ENCODE results near the gene IL22RA2.

The IL22RA2 gene

DNA sequence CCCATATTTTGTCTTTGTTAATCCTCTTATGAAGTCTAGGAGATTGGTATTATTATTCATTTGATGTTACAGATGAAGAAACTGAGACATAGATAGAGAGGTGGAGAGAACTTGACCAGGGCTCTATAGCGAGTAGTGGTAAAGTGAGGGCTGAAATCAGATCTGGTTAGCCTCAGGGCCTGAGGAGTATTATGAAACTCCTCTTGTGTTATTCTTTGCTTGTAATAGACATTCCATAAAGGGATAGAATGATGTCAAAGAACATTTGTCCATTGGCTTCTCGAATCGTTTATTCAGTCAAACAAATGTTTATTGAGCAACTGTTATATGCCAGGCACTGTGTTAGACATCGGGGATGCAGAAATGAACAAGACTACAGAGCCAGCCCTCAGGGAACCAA, at the start of gene IL22RA2:
Gene IL22RA2 (minus strand): TSS at position 144 of the 400 bp plus-strand sequence. CDS start 11,895 bp downstream, outside the sequence.
- peaks cover 14 to 48% (median 31%) of the 10 kb centered on the region in 11 experiments; a peak in 21 of 22 replicates for H3K9me3 ChIP-seq (replicated peaks in 1 of 11)
- H3K27ac ChIP-seq, result no peak within 1 kb of the TSS
- no peaks in the 10 kb centered on the region for H4K20me1 ChIP-seq
- no peak for TF ChIP-seq Cebpa-rat (IDR thresholded peaks at IDR 0.05)
- peak within 1 kb of the TSS in 2 of 11 experiments; percentile 52 to 61; a peak in 2 of 22 replicates for H3K4me2 ChIP-seq
- H3K9ac ChIP-seq, result no peak within 1 kb of the TSS
- H3K27me3 ChIP-seq, result no peaks in the 10 kb centered on the region
- H3K4me1 ChIP-seq, result peaks cover 9 to 32% (median 19%) of the 10 kb centered on the region in 10 experiments
- H3K4me3 ChIP-seq, result no peak within 1 kb of the TSS
- 0 out of 22 replicates have a peak, but pooled peaks cover 0 to 4% (median 0%) of the 10 kb centered on the region in 11 experiments for H3K36me3 ChIP-seq

GRCh38 chr6:137222381-137222780, 48.9 kb upstream of the IL22RA2 start:
- TF ChIP-seq Cebpa-rat (IDR thresholded peaks at IDR 0.05), result no peak
- Histone ChIP-seq H3K9ac (peak overlapping the region; percentile 27 to 84 (median 64); a peak in 19 of 22 replicates), H3K27me3 (no peaks in the 10 kb centered on the region), H3K4me2 (peak overlapping the region; percentile 53 to 99 (median 85)), H3K27ac (peak overlapping the region; percentile 50 to 99 (median 92)), H3K4me1 (peaks cover 61 to 83% (median 75%) of the 10 kb centered on the region in 10 experiments), H3K9me3 (replicated peaks in 1 of 11) (no peaks in the 10 kb centered on the region), H3K36me3 (peaks cover 0 to 5% (median 0%) of the 10 kb centered on the region in 11 experiments; a peak in 5 of 22 replicates), H3K4me3 (peak overlapping the region in 2 of 10 experiments; percentile 13 to 18; a peak in 2 of 20 replicates), H4K20me1 (peaks cover 4 to 11% (median 10%) of the 10 kb centered on the region in 11 experiments; a peak in 17 of 22 replicates)

DNA sequence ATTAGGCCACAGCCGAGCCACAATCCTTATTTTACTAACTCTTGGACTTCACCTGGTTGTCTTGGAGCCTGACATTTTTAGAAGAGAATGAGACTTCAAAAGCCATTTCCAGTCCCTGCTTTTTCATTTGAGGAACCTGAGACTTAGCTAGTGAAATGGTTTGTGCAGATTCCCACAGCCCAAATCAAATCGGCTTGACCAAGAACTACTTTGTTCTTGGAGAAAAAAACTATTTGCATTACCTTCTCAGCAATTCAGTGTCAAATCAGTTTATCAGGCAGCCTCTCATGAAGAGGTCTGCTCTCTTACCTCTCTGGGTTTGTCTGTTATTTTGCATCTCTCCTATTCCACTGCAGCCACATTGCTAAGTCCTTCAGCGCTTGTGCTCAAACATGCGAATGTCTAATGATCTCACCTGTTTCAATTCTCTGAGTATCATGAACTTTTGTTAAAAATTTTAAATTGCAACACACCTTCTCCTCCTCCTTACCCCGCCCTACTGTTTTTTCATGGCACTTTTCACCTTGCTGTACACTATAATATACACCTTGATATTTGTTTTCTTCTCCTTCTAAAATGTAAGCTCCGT, 46.3 kb upstream of the IL22RA2 start:
- peaks cover 18 to 35% (median 29%) of the 10 kb centered on the region in 11 experiments; a peak in 18 of 22 replicates for H4K20me1 ChIP-seq
- H3K27ac ChIP-seq, result peak overlapping the region; percentile 83 to 99 (median 93); a peak in 21 of 22 replicates
- peaks cover 7 to 29% (median 13%) of the 10 kb centered on the region in 11 experiments; a peak in 16 of 22 replicates for H3K36me3 ChIP-seq
- peaks cover 63 to 83% (median 73%) of the 10 kb centered on the region in 10 experiments for H3K4me1 ChIP-seq
- H3K27me3 ChIP-seq, result no peaks in the 10 kb centered on the region
- peak overlapping the region; percentile 67 to 95 (median 90) for H3K4me3 ChIP-seq
- H3K9ac ChIP-seq, result peak overlapping the region; percentile 87 to 99 (median 93)
- peak overlapping the region; percentile 70 to 99 (median 88) for H3K4me2 ChIP-seq
- peaks cover 0 to 11% (median under 1%) of the 10 kb centered on the region in 11 experiments; a peak in 5 of 22 replicates for H3K9me3 ChIP-seq (replicated peaks in 1 of 11)
- no peak for TF ChIP-seq Cebpa-rat (IDR thresholded peaks at IDR 0.05)

- Histone ChIP-seq H3K27me3 (no peaks in the 10 kb centered on the region), H3K4me2 (peak within 1 kb of the TSS; percentile 70 to 99 (median 88)), H3K9ac (peak within 1 kb of the TSS; percentile 87 to 99 (median 93)), H3K9me3 (replicated peaks in 1 of 11) (peaks cover 0 to 17% (median 6%) of the 10 kb centered on the region in 11 experiments; a peak in 9 of 22 replicates), H3K36me3 (peaks cover 13 to 36% (median 20%) of the 10 kb centered on the region in 11 experiments; a peak in 20 of 22 replicates), H3K4me1 (peaks cover 57 to 83% (median 68%) of the 10 kb centered on the region in 10 experiments), H3K4me3 (peak within 1 kb of the TSS; percentile 67 to 95 (median 90)), H3K27ac (peak within 1 kb of the TSS; percentile 83 to 99 (median 93)), H4K20me1 (peaks cover 18 to 41% (median 29%) of the 10 kb centered on the region in 11 experiments; a peak in 18 of 22 replicates)
- no peak for TF ChIP-seq Cebpa-rat (IDR thresholded peaks at IDR 0.05)
Observed at GRCh38 chr6:137218917-137219663, 45.6 kb upstream of the IL22RA2 start, which contains the start of gene IFNGR1. Gene IFNGR1 (minus strand): TSS chr6:137219385. CDS start chr6:137219327, 58 bp downstream.

GRCh38 chr6:137218473-137218916, 45.1 kb upstream of the IL22RA2 start:
- H3K36me3 ChIP-seq, result peaks cover 19 to 41% (median 25%) of the 10 kb centered on the region in 11 experiments; a peak in 20 of 22 replicates
- peaks cover 51 to 83% (median 64%) of the 10 kb centered on the region in 10 experiments for H3K4me1 ChIP-seq
- H3K27me3 ChIP-seq, result no peaks in the 10 kb centered on the region
- H3K9me3 ChIP-seq (replicated peaks in 1 of 11), result peaks cover 0 to 23% (median 12%) of the 10 kb centered on the region in 11 experiments; a peak in 12 of 22 replicates
- H3K27ac ChIP-seq, result peak overlapping the region; percentile 83 to 99 (median 93)
- TF ChIP-seq Cebpa-rat (IDR thresholded peaks at IDR 0.05), result 0 out of 22 replicates have a peak, but pooled peaks of 1 of the 11 experiments have one; percentile 12
- H3K4me3 ChIP-seq, result peak overlapping the region; percentile 67 to 95 (median 90)
- H4K20me1 ChIP-seq, result peaks cover 18 to 47% (median 33%) of the 10 kb centered on the region in 11 experiments; a peak in 18 of 22 replicates
- H3K9ac ChIP-seq, result peak overlapping the region; percentile 87 to 99 (median 93)
- H3K4me2 ChIP-seq, result peak overlapping the region; percentile 70 to 99 (median 88)

- Histone ChIP-seq H3K4me3 (peak overlapping the region; percentile 67 to 95 (median 90)), H3K9me3 (replicated peaks in 1 of 11) (peaks cover 0 to 29% (median 16%) of the 10 kb centered on the region in 11 experiments; a peak in 12 of 22 replicates), H3K4me2 (peak overlapping the region; percentile 70 to 99 (median 88)), H3K27me3 (no peaks in the 10 kb centered on the region), H3K27ac (peak overlapping the region; percentile 83 to 99 (median 93)), H4K20me1 (peaks cover 18 to 53% (median 35%) of the 10 kb centered on the region in 11 experiments; a peak in 18 of 22 replicates), H3K4me1 (peaks cover 45 to 80% (median 58%) of the 10 kb centered on the region in 10 experiments), H3K9ac (peak overlapping the region; percentile 87 to 99 (median 93)), H3K36me3 (peaks cover 23 to 47% (median 30%) of the 10 kb centered on the region in 11 experiments; a peak in 20 of 22 replicates)
- TF ChIP-seq Cebpa-rat (IDR thresholded peaks at IDR 0.05), result no peak
Observed at GRCh38 chr6:137217801-137218472, 44.5 kb upstream of the IL22RA2 start.

- peak overlapping the region in 7 of 11 experiments; percentile 91 to 99 (median 96); a peak in 11 of 22 replicates for H3K9ac ChIP-seq
- no peaks in the 10 kb centered on the region for H3K27me3 ChIP-seq
- H3K4me3 ChIP-seq, result peak overlapping the region in 9 of 10 experiments; percentile 67 to 95 (median 90); a peak in 15 of 20 replicates
- H3K36me3 ChIP-seq, result peaks cover 29 to 56% (median 38%) of the 10 kb centered on the region in 11 experiments
- H3K4me1 ChIP-seq, result peaks cover 36 to 73% (median 49%) of the 10 kb centered on the region in 10 experiments
- peaks cover 0 to 38% (median 24%) of the 10 kb centered on the region in 11 experiments; a peak in 19 of 22 replicates for H3K9me3 ChIP-seq (replicated peaks in 1 of 11)
- peak overlapping the region in 5 of 11 experiments; percentile 95 to 99 (median 97); a peak in 12 of 22 replicates for H3K27ac ChIP-seq
- H4K20me1 ChIP-seq, result peaks cover 18 to 62% (median 35%) of the 10 kb centered on the region in 11 experiments; a peak in 18 of 22 replicates
- TF ChIP-seq Cebpa-rat (IDR thresholded peaks at IDR 0.05), result no peak
- peak overlapping the region; percentile 70 to 99 (median 88) for H3K4me2 ChIP-seq
Observed at GRCh38 chr6:137216875-137217553, 43.6 kb upstream of the IL22RA2 start.
